Midbrain (tissue), 1 donor: ENCODE measurements around the gene ARSD.
"Not testable (repeated sequence)": the region's sequence is repeated elsewhere in the genome, so short reads cannot be mapped to it uniquely, and the experiment has no call there.

Experiments used
- DNase-seq: peaks from one replicate; lab custom pipeline; 2025; lab: John Stamatoyannopoulos, UW

The ARSD gene

GRCh38 chrX:2933125-2933900, 4.2 kb upstream of the ARSD start:
- DNase-seq = no peak

GRCh38 chrX:2931612-2932011, 2.5 kb upstream of the ARSD start:
- no peak for DNase-seq

- DNase-seq = no peak
These were observed 2.0 kb upstream of the ARSD start for GRCh38 chrX:2931155-2931554.

GRCh38 chrX:2928191-2928582, 952 bp downstream of the ARSD start:
- peak; percentile 24 for DNase-seq

GRCh38 chrX:2926664-2927275, 2.4 kb downstream of the ARSD start:
- no peak for DNase-seq

GRCh38 chrX:2926255-2926654, 2.9 kb downstream of the ARSD start:
- not testable (repeated sequence) for DNase-seq

GRCh38 chrX:2924151-2924550, 5.0 kb downstream of the ARSD start:
- no peak for DNase-seq

- DNase-seq = no peak
These were observed 7.4 kb downstream of the ARSD start for GRCh38 chrX:2921750-2922149.

GRCh38 chrX:2921193-2921592, 7.9 kb downstream of the ARSD start:
- DNase-seq = no peak

GRCh38 chrX:2917767-2918166, 11.4 kb downstream of the ARSD start:
- DNase-seq = no peak

GRCh38 chrX:2913118-2913517, 16.0 kb downstream of the ARSD start:
- DNase-seq = no peak

GRCh38 chrX:2910109-2910508, 19.0 kb downstream of the ARSD start:
- no peak for DNase-seq

- DNase-seq = no peak
These were observed 20.9 kb downstream of the ARSD start for GRCh38 chrX:2908125-2908685.

GRCh38 chrX:2907295-2907694, 21.8 kb downstream of the ARSD start:
- DNase-seq = no peak

GRCh38 chrX:2903366-2903765, 25.8 kb downstream of the ARSD start:
- DNase-seq = no peak

GRCh38 chrX:2902841-2903240, 26.3 kb downstream of the ARSD start:
- DNase-seq = no peak

- no peak for DNase-seq
These were observed 27.6 kb downstream of the ARSD start for GRCh38 chrX:2901367-2902036.

- no peak for DNase-seq
These were observed 30.2 kb downstream of the ARSD start for GRCh38 chrX:2898846-2899512.

GRCh38 chrX:2897690-2898623, 31.2 kb downstream of the ARSD start:
- DNase-seq = not testable (repeated sequence)

GRCh38 chrX:2897311-2897689, 31.8 kb downstream of the ARSD start:
- no peak for DNase-seq

GRCh38 chrX:2894885-2895292, 34.2 kb downstream of the ARSD start:
- DNase-seq = no peak
